Bronchial epithelial cell (primary cell): ENCODE measurements around the gene HMGB1. TPM values are rescaled to one million over a fixed set of nuclear protein-coding genes. Genes with fewer than 3 reads are reported as not detected.
A peak's percentile ranks its signal among the peaks of the same experiment; 100 is the strongest.
"Not testable (repeated sequence)": the region's sequence is repeated elsewhere in the genome, so short reads cannot be mapped to it uniquely, and the experiment has no call there.

Experiments
- DNase-seq: peaks from one replicate; pipeline ENCODE4 v3.0.0-alpha.2; 2010; ENCODE audit warnings: low read depth
- FAIRE-seq: peaks from 2 replicates; lab custom pipeline; 2011; peaks lifted over from hg19 to GRCh38; lab: Jason Lieb, UNC
- H3K27me3 ChIP-seq: 2 replicates; pipeline ENCODE4 v1.5.1; 2011; ENCODE audit warnings: low read length; ENCODE audit not compliant: control insufficient read depth, insufficient read depth
- H3K36me3 ChIP-seq: 2 replicates; pipeline ENCODE4 v1.5.1; 2011; ENCODE audit warnings: low read length; ENCODE audit not compliant: control insufficient read depth, insufficient read depth
- H3K4me3 ChIP-seq: 2 replicates; pipeline ENCODE4 v1.5.1; 2011; ENCODE audit warnings: mild to moderate bottlenecking, low read depth, low read length, control low read depth
- total RNA-seq: library from RNA; depleted of rRNA; stranded (reverse); fragments of >200 nt; gene quantifications from 2 replicates; pipeline ENCODE4 v1.2.1, GENCODE V29; 2014
- TF ChIP-seq, protein P1 (sequence below): IDR thresholded peaks from 2 replicates; pipeline ENCODE4 v1.5.1; 2011; ENCODE audit warnings: mild to moderate bottlenecking, moderate library complexity, low read length, control low read depth, inconsistent platforms; ENCODE audit not compliant: insufficient read depth, severe bottlenecking

Gene HMGB1
- total RNA-seq, 1 donor from 2014 or later, result 72.4 TPM

DNA sequence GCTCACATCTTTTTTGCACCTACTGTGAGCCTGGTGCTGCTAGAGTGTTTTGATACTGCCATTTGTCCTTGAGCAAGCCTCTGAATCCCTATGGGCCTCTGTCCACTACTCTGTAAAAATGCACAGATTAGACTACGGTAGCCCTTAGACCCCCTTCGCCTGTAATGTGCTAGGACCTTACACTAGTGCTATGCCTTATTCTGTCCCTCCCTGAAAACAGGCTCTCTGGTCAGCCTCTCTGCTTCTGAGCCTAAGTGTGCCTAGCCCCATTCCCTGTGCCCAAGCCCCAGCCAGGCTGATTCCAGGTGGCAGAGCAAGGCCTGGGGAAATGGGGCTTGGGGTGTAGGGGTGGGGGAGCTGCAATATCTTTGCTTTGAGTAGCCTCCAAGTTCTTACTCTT is 10.7 kb downstream of the HMGB1 start:
- Histone ChIP-seq H3K36me3 (no peaks in the 10 kb centered on the region), H3K4me3 (no peak overlapping the region), H3K27me3 (no peaks in the 10 kb centered on the region)
- TF ChIP-seq, protein P1, sequence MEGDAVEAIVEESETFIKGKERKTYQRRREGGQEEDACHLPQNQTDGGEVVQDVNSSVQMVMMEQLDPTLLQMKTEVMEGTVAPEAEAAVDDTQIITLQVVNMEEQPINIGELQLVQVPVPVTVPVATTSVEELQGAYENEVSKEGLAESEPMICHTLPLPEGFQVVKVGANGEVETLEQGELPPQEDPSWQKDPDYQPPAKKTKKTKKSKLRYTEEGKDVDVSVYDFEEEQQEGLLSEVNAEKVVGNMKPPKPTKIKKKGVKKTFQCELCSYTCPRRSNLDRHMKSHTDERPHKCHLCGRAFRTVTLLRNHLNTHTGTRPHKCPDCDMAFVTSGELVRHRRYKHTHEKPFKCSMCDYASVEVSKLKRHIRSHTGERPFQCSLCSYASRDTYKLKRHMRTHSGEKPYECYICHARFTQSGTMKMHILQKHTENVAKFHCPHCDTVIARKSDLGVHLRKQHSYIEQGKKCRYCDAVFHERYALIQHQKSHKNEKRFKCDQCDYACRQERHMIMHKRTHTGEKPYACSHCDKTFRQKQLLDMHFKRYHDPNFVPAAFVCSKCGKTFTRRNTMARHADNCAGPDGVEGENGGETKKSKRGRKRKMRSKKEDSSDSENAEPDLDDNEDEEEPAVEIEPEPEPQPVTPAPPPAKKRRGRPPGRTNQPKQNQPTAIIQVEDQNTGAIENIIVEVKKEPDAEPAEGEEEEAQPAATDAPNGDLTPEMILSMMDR, result no peak
- DNase-seq, result no peak
- no peak for FAIRE-seq

DNA sequence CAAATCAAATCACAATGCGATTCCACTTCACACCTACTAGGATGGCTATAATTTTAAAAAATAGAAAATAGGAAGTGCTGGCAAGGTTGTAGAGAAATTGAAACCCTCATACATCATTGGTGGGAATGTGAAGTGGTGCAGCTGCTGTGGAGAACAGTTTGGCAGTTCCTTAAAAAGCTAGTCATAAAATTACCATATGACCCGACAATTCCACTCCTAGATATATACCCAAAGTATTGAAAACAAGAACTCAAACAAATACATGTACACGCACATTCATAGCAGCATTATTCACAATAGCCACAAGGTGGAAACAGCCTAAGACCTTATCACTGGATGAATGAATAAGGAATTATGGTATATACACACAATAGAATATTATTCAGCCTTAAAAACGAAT is 12.0 kb downstream of the HMGB1 start:
- DNase-seq (peak; percentile 29), FAIRE-seq (no peak)
- TF ChIP-seq, protein P1, result peak; percentile 10
- no peak overlapping the region for H3K4me3 ChIP-seq
- H3K27me3 ChIP-seq, result no peaks in the 10 kb centered on the region
- no peaks in the 10 kb centered on the region for H3K36me3 ChIP-seq

DNA sequence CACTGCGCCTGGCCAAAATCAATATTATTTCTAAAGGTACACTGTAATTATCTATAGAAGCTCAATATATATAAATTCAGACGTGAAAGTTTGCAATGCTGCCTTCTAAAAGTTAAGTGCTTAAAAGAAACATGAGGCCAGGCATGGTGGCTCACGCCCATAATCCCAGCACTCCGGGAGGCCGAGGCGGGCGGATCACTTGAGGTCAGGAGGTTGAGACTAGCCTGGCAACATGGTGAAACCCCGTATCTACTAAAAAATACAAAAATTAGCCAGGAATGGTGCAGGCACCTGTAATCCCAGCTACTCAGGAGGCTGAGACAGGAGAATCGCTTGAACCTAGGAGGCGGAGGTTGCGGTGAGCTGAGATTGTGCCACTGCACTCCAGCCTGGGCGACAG is 14.3 kb downstream of the HMGB1 start:
- FAIRE-seq, DNase-seq, H3K4me3 ChIP-seq, H3K27me3 ChIP-seq, H3K36me3 ChIP-seq: not testable (repeated sequence)

DNA sequence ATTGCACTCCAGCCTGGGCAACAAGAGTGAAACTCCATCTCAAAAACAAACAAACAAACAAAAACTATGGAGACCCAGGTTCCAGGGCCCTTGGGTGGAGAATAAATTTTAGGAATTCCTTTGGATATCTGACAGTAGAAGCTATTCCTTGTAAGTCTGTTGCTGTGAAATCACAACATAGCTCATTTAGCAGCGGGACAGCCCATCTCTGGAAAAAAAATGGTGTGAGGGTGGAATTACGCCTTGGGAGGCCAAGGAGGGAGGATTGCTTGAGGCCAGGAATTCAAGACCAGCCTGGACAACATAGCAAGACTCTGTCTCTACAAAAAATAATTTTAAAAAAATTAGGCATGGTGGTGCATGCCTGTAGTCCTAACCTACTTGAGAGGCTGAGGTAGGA is 15.7 kb downstream of the HMGB1 start:
- H3K36me3 ChIP-seq, result no peaks in the 10 kb centered on the region
- H3K4me3 ChIP-seq, result no peak overlapping the region
- no peak for DNase-seq
- H3K27me3 ChIP-seq, result no peaks in the 10 kb centered on the region
- TF ChIP-seq, protein P1, result no peak
- FAIRE-seq, result no peak

DNA sequence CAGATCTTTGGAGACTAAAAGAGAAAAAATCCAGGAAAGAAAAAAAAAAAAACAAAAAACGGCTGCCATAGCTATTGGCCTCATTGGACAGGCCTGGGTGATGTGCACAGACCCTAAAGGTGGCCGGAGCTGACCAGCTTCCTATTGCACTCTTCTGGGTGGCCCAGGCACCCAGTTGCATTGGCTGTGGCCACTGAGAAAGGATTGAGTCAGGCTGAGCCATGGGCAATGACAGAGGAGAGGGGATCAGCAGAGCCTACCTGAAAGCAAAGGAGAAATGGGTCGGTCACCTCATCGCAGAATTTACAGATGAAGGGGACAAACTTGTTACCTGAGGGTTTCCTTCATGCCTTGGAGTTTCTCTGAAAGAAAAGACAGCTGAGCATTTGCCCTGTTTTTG is 17.3 kb downstream of the HMGB1 start:
- no peaks in the 10 kb centered on the region for H3K36me3 ChIP-seq
- TF ChIP-seq, protein P1, result no peak
- no peaks in the 10 kb centered on the region for H3K27me3 ChIP-seq
- H3K4me3 ChIP-seq, result no peak overlapping the region
- DNase-seq (no peak), FAIRE-seq (no peak)

DNA sequence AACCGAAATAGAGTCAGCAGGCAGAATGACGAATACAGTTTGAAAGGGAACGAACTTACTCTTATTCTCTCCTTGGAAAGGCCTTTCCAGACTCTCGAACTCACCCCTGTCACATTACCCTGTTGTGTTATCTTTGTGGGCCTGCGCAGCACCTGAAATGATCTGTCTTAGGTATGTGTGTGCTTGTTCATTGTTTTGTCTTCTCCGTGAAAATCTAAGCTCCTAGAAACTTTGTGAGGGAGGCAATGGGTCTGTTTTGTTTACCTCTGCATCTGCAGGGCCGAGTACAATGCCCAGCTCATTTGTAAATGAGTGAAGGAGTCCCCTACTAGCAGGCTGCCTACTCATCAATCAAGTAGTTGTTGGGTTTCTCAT is 19.6 kb downstream of the HMGB1 start:
- Histone ChIP-seq H3K36me3 (no peaks in the 10 kb centered on the region), H3K27me3 (no peaks in the 10 kb centered on the region), H3K4me3 (no peak overlapping the region)
- FAIRE-seq (no peak), DNase-seq (no peak)
- TF ChIP-seq, protein P1, result no peak
